Neuronal stem cell (in vitro differentiated cells): ENCODE measurements around the gene ANK3.

Source experiments
- DNase-seq: peaks from one replicate; pipeline ENCODE4 v3.0.0-alpha.2; 2013; ENCODE audit warnings: low spot score
- H2AFZ ChIP-seq: one replicate; pipeline ENCODE4 v1.6.1; 2013; ENCODE audit warnings: mild to moderate bottlenecking, low read length, inconsistent platforms
- H2AK5ac ChIP-seq: 2 replicates; pipeline ENCODE4 v1.6.1; 2013; ENCODE audit warnings: low read depth, mild to moderate bottlenecking, inconsistent platforms, low read length, moderate library complexity, mixed read lengths
- H2BK120ac ChIP-seq: 2 replicates; pipeline ENCODE4 v1.6.1; 2013; ENCODE audit warnings: low read depth, mild to moderate bottlenecking, inconsistent platforms, low read length, moderate library complexity, mixed read lengths
- H2BK12ac ChIP-seq: one replicate; pipeline ENCODE4 v1.6.1; 2013; ENCODE audit warnings: low read length, inconsistent platforms
- H2BK15ac ChIP-seq: 2 replicates; pipeline ENCODE4 v1.6.1; 2013; ENCODE audit warnings: mild to moderate bottlenecking, low read length, inconsistent platforms, mixed read lengths
- H2BK5ac ChIP-seq: one replicate; pipeline ENCODE4 v1.6.1; 2013; ENCODE audit warnings: inconsistent platforms, mild to moderate bottlenecking, low read length, moderate library complexity
- H3K14ac ChIP-seq: one replicate; pipeline ENCODE4 v1.6.1; 2013; ENCODE audit warnings: low read length, inconsistent platforms
- H3K18ac ChIP-seq: 2 replicates; pipeline ENCODE4 v1.6.1; 2013; ENCODE audit warnings: low read length, inconsistent platforms
- H3K23ac ChIP-seq: 2 replicates; pipeline ENCODE4 v1.6.1; 2013; ENCODE audit warnings: low read depth, mild to moderate bottlenecking, mixed read lengths, low read length, inconsistent platforms; ENCODE audit not compliant: poor library complexity
- H3K27ac ChIP-seq: replicated peaks from 3 replicates; pipeline ENCODE4 v1.5.1; 2013; ENCODE audit warnings: low read length, inconsistent platforms
- H3K27me3 ChIP-seq, 3 experiments: 2 replicates each; pipeline ENCODE4 v1.6.1; 2013; ENCODE audit warnings: low read length in 3 of 3, mild to moderate bottlenecking in 2 of 3, inconsistent platforms in 1 of 3, low read depth in 1 of 3, mixed read lengths in 1 of 3, moderate library complexity in 1 of 3; ENCODE audit not compliant: control insufficient read depth in 3 of 3, insufficient read depth in 3 of 3
- H3K36me3 ChIP-seq, 2 donors: replicated peaks in 1 of 2; 2 replicates each; pipeline ENCODE4 v1.6.1; 2013; ENCODE audit warnings: low read length in 2 of 2; ENCODE audit not compliant: control insufficient read depth in 2 of 2, insufficient read depth in 2 of 2
- H3K4ac ChIP-seq: 2 replicates; pipeline ENCODE4 v1.6.1; 2013; ENCODE audit warnings: inconsistent platforms, mild to moderate bottlenecking, low read length, moderate library complexity
- H3K4me1 ChIP-seq, 2 donors: 1 replicate in 1 of 2; 2 replicates in 1 of 2; pipeline ENCODE4 v1.6.1; 2013; ENCODE audit warnings: low read length in 2 of 2, low read depth in 1 of 2; ENCODE audit not compliant: control insufficient read depth in 2 of 2, insufficient read depth in 1 of 2
- H3K4me2 ChIP-seq: one replicate; pipeline ENCODE4 v1.6.1; 2013; ENCODE audit warnings: mild to moderate bottlenecking, low read length, inconsistent platforms; ENCODE audit not compliant: insufficient read depth, poor library complexity, severe bottlenecking
- H3K4me3 ChIP-seq, 2 donors: 2 replicates each; pipeline ENCODE4 v1.5.1; 2013; ENCODE audit warnings: low read length in 2 of 2, mild to moderate bottlenecking in 2 of 2, inconsistent platforms in 1 of 2, moderate library complexity in 1 of 2
- H3K79me1 ChIP-seq: one replicate; pipeline ENCODE4 v1.6.1; 2013; ENCODE audit warnings: low read depth, mild to moderate bottlenecking, inconsistent platforms, low read length, moderate library complexity
- H3K9ac ChIP-seq: one replicate; pipeline ENCODE4 v1.6.1; 2013; ENCODE audit warnings: mild to moderate bottlenecking, low read depth, low read length, inconsistent platforms; ENCODE audit not compliant: poor library complexity
- H3K9me3 ChIP-seq, 2 donors: replicated peaks in 1 of 2; 2 replicates each; pipeline versions ENCODE3 to v1.6.1; 2013; ENCODE audit warnings: low read length in 2 of 2, mild to moderate bottlenecking in 2 of 2, inconsistent platforms in 1 of 2, low read depth in 1 of 2, mixed read lengths in 1 of 2, moderate library complexity in 1 of 2; ENCODE audit not compliant: control insufficient read depth in 2 of 2, insufficient read depth in 1 of 2
- H4K8ac ChIP-seq: one replicate; pipeline ENCODE4 v1.6.1; 2013; ENCODE audit warnings: low read depth, mild to moderate bottlenecking, inconsistent platforms, low read length, moderate library complexity
- H4K91ac ChIP-seq: one replicate; pipeline ENCODE4 v1.6.1; 2013; ENCODE audit warnings: low read length, low read depth, mild to moderate bottlenecking, inconsistent platforms; ENCODE audit not compliant: poor library complexity
- WGBS, 2 donors: extraction: QIAGEN DNeasy Blood & Tissue Kit; methylation state at CpG; one replicate each; pipeline ENCODE4 v1.1.7; 2013; ENCODE audit warnings: missing lambda C conversion rate in 2 of 2, mixed read lengths in 1 of 2; ENCODE audit not compliant: insufficient read length in 2 of 2, insufficient replicate concordance in 1 of 2; ENCODE audit errors: extremely low coverage in 2 of 2; 5-methylcytosine and 5-hydroxymethylcytosine counted together

Gene ANK3

DNA sequence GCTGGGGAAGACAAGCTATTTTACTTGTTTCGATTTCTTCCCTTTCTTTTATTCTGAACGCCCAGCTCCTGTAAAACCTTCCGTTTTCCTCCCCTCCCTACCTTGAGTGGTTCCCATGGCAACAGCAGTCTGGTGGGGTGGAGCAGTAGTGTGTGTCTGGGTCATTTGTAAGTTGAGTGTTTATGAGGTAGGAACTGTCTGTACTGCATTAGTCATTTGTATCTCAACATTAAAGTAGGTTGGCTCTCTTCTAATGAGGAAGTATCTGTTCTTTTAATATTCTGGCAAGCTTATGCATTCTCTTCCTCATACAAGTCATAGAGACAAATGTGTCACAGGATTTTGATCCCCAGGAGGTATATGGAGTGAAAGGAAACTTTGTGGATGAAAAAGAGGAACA is 398.0 kb downstream of the ANK3 start:
- Histone ChIP-seq H2AFZ (no peak overlapping the region), H3K14ac (no peak overlapping the region), H4K8ac (no peak overlapping the region), H3K9me3 (peaks cover 0 to 1% of the 10 kb centered on the region in 2 donors), H3K27ac (no peak overlapping the region), H3K18ac (no peak overlapping the region), H2BK15ac (no peak overlapping the region), H3K27me3 (no peaks in the 10 kb centered on the region), H3K9ac (no peak overlapping the region), H4K91ac (no peak overlapping the region), H2AK5ac (no peak overlapping the region), H3K4me1 (peaks cover 3% of the 10 kb centered on the region in 2 donors), H3K4me3 (no peak overlapping the region), H2BK12ac (no peak overlapping the region), H2BK120ac (no peak overlapping the region), H3K79me1 (no peaks in the 10 kb centered on the region), H3K4me2 (no peak overlapping the region), H3K36me3 (no peaks in the 10 kb centered on the region), H3K23ac (no peak overlapping the region), H2BK5ac (no peak overlapping the region), H3K4ac (no peak overlapping the region)
- DNase-seq: no peak
- WGBS, 2 donors: no CpG with 5 or more reads among the region's 3 CpGs

- Histone ChIP-seq H3K14ac (no peak overlapping the region), H3K9ac (no peak overlapping the region), H3K18ac (no peak overlapping the region), H2BK120ac (no peak overlapping the region), H2BK12ac (no peak overlapping the region), H3K27me3 (no peaks in the 10 kb centered on the region), H4K91ac (no peak overlapping the region), H2BK5ac (no peak overlapping the region), H3K4ac (no peak overlapping the region), H4K8ac (no peak overlapping the region), H3K23ac (no peak overlapping the region), H3K4me2 (no peak overlapping the region), H2AK5ac (no peak overlapping the region), H2AFZ (no peak overlapping the region), H3K36me3 (no peaks in the 10 kb centered on the region), H3K9me3 (no peaks in the 10 kb centered on the region), H3K4me3 (no peak overlapping the region), H3K4me1 (peaks cover 3% of the 10 kb centered on the region in 2 donors), H3K79me1 (no peaks in the 10 kb centered on the region), H2BK15ac (no peak overlapping the region), H3K27ac (no peak overlapping the region)
- no peak for DNase-seq
Measured at GRCh38 chr10:59991117-59991516, 398.6 kb downstream of the ANK3 start.

DNA sequence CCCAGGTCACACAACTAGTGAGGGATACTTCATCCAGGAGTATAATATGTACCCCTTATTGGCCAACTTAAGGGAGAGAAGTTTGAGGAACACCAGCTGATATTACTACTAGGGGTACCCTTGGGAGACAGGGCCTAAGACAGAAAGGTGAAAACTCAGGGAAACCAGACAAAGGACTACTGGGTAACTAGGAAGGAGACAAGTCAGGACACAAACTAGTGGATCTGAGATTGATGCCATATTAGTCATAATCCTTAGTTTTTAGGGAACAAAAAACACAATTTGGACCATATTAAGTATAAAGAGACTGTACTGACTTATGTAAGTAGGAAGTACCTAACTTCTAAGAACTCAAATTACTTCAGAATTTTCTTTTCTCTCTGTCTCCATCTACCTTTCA is 404.0 kb downstream of the ANK3 start:
- Histone ChIP-seq H3K9ac (no peak overlapping the region), H4K91ac (no peak overlapping the region), H3K14ac (no peak overlapping the region), H3K36me3 (no peaks in the 10 kb centered on the region), H3K79me1 (no peaks in the 10 kb centered on the region), H2BK120ac (no peak overlapping the region), H4K8ac (no peak overlapping the region), H3K4ac (no peak overlapping the region), H3K4me3 (no peak overlapping the region), H3K18ac (no peak overlapping the region), H3K27ac (no peak overlapping the region), H2BK5ac (no peak overlapping the region), H3K9me3 (no peaks in the 10 kb centered on the region), H3K4me2 (no peak overlapping the region), H2BK12ac (no peak overlapping the region), H3K23ac (no peak overlapping the region), H3K4me1 (no peaks in the 10 kb centered on the region), H2AK5ac (no peak overlapping the region), H2BK15ac (no peak overlapping the region), H3K27me3 (no peaks in the 10 kb centered on the region), H2AFZ (no peak overlapping the region)
- DNase-seq: no peak

DNA sequence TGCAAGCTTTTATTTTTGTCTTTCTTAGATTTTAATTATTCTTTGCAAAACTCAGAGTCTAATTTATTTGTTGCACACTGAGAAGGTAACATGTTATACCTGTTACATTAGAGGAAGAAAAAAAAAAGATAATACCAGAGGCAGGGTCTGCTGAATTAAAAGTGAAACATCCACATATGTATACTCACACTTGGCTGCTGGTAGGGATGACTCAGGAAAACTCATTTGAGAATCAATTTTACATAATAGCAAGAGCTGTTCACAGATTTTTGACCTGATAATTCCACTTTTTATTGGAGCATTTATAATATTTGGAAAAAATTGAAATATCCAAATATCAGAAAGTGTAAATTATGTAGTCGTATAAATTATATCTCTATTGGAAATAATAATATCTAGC is 405.3 kb downstream of the ANK3 start:
- Histone ChIP-seq H2BK12ac (no peak overlapping the region), H3K4me3 (no peak overlapping the region), H3K27ac (no peak overlapping the region), H3K4me1 (no peaks in the 10 kb centered on the region), H2BK120ac (no peak overlapping the region), H2AK5ac (no peak overlapping the region), H3K79me1 (no peaks in the 10 kb centered on the region), H2BK15ac (no peak overlapping the region), H3K4ac (no peak overlapping the region), H2AFZ (no peak overlapping the region), H3K23ac (no peak overlapping the region), H2BK5ac (no peak overlapping the region), H3K9ac (no peak overlapping the region), H3K36me3 (no peaks in the 10 kb centered on the region), H3K27me3 (no peaks in the 10 kb centered on the region), H3K4me2 (no peak overlapping the region), H3K18ac (no peak overlapping the region), H3K9me3 (no peaks in the 10 kb centered on the region), H4K91ac (no peak overlapping the region), H4K8ac (no peak overlapping the region), H3K14ac (no peak overlapping the region)
- DNase-seq: no peak
- WGBS, 2 donors: no CpG with 5 or more reads among the region's 1 CpG
